ENCODE results near the gene MYRF. TPM values are rescaled to one million over a fixed set of nuclear protein-coding genes. Genes with fewer than 3 reads are reported as not detected.

MYRF gene
- total RNA-seq, 3 donors from 2014 or later: 7.8 to 15.6 (median 10.2) TPM

GRCh38 chr11:61773356-61773755 lies 20.9 kb downstream of the MYRF start:
- no peaks in the 10 kb centered on the region for H3K9me3 ChIP-seq
- no peak for ATAC-seq
- H3K4me1 ChIP-seq (ENCODE audit: low read depth): no peaks in the 10 kb centered on the region
- no peak for TF ChIP-seq CTCF (IDR thresholded peaks at IDR 0.05)
- no peak overlapping the region for H3K4me3 ChIP-seq
- intact Hi-C loops (cut with DNase I, micrococcal nuclease): no loop called here
- H3K36me3 ChIP-seq (ENCODE audit: low read depth): no peaks in the 10 kb centered on the region
- DNase-seq: peak in 1 of 3 donors; percentile 25

GRCh38 chr11:61773809-61774208 lies 21.4 kb downstream of the MYRF start:
- no peak overlapping the region for H3K4me3 ChIP-seq
- DNase-seq: peak in 1 of 3 donors; percentile 40
- intact Hi-C loops (cut with DNase I, micrococcal nuclease): no loop called here
- H3K4me1 ChIP-seq (ENCODE audit: low read depth): no peaks in the 10 kb centered on the region
- TF ChIP-seq CTCF (IDR thresholded peaks at IDR 0.05): no peak
- ATAC-seq: no peak
- H3K36me3 ChIP-seq (ENCODE audit: low read depth): no peaks in the 10 kb centered on the region
- H3K9me3 ChIP-seq: no peaks in the 10 kb centered on the region

GRCh38 chr11:61774411-61774810 lies 22.0 kb downstream of the MYRF start:
- H3K36me3 ChIP-seq (ENCODE audit: low read depth): no peaks in the 10 kb centered on the region
- TF ChIP-seq CTCF (IDR thresholded peaks at IDR 0.05): no peak
- H3K4me3 ChIP-seq: no peak overlapping the region
- intact Hi-C loops (cut with DNase I, micrococcal nuclease): no loop called here
- DNase-seq: no peak
- no peak for ATAC-seq
- no peaks in the 10 kb centered on the region for H3K9me3 ChIP-seq
- H3K4me1 ChIP-seq (ENCODE audit: low read depth): no peaks in the 10 kb centered on the region

- Histone ChIP-seq H3K9me3 (no peaks in the 10 kb centered on the region), H3K36me3 (ENCODE audit: low read depth) (no peaks in the 10 kb centered on the region), H3K4me3 (no peak overlapping the region), H3K4me1 (ENCODE audit: low read depth) (no peaks in the 10 kb centered on the region)
- no peak for ATAC-seq
- intact Hi-C loops (cut with DNase I, micrococcal nuclease): no loop called here
- TF ChIP-seq CTCF (IDR thresholded peaks at IDR 0.05): no peak
- no peak for DNase-seq
These were observed 22.7 kb downstream of the MYRF start for GRCh38 chr11:61775106-61775505.

GRCh38 chr11:61775606-61776554 lies 23.4 kb downstream of the MYRF start:
- ATAC-seq (no peak), DNase-seq (no peak)
- TF ChIP-seq CTCF (IDR thresholded peaks at IDR 0.05): no peak
- intact Hi-C loops (cut with DNase I, micrococcal nuclease): no loop called here
- H3K4me1 ChIP-seq (ENCODE audit: low read depth): no peaks in the 10 kb centered on the region
- H3K36me3 ChIP-seq (ENCODE audit: low read depth): no peaks in the 10 kb centered on the region
- H3K9me3 ChIP-seq: no peaks in the 10 kb centered on the region
- H3K4me3 ChIP-seq: no peak overlapping the region

All from mucosa of descending colon (tissue), 3 donors.